ENCODE measurements around the gene ANKS1B.

Gene ANKS1B

DNA sequence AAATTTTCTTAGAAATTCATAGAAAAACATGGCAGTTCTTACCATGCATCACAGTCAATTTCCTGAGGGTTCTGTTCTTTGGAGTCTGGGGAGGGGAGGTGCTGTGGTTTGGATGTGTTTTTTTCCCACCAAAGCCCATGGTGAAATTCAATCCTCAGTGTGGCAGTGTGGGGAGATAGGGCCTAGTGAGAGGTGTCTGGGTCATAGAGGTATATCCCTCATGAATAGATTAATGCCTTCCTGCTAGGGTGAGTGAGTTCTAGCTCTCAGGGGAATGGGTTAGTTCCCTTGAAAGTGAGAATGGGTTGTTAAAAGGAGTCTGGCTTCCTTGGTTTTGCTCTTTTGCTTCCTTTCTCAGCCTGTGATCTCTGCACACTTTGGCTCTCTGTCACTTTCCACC is 1061.9 kb downstream of the ANKS1B start:
- Histone ChIP-seq H3K9me3 (ENCODE audit: insufficient read depth, low read depth, low read length) (no peaks in the 10 kb centered on the region), H3K9me2 (replicated peaks; ENCODE audit: low read depth, low read length) (no peaks in the 10 kb centered on the region), H3K79me2 (ENCODE audit: insufficient read depth, low read length) (no peaks in the 10 kb centered on the region), H2AFZ (ENCODE audit: low read length) (no peak overlapping the region), H3K36me3 (ENCODE audit: insufficient read depth, low read length) (no peaks in the 10 kb centered on the region), H3K4me3 (ENCODE audit: low read length, poor library complexity, severe bottlenecking) (no peak overlapping the region), H3K27me3 (ENCODE audit: insufficient read depth, low read length, poor library complexity, severe bottlenecking) (no peaks in the 10 kb centered on the region), H3F3A (ENCODE audit: low read depth) (no peaks in the 10 kb centered on the region), H3K4me1 (ENCODE audit: insufficient read depth, low read length, poor library complexity, severe bottlenecking) (no peaks in the 10 kb centered on the region), H3K4me2 (ENCODE audit: low read depth, low read length, poor library complexity, severe bottlenecking) (no peak overlapping the region), H4K20me1 (ENCODE audit: insufficient read depth, low read length, poor library complexity, severe bottlenecking) (no peaks in the 10 kb centered on the region), H3K9ac (ENCODE audit: low read depth, low read length, poor library complexity, severe bottlenecking) (no peak overlapping the region)
- no peak for TF ChIP-seq EZH2phosphoT487 (IDR thresholded peaks at IDR 0.05; ENCODE audit: borderline replicate concordance)
- TF ChIP-seq, protein P1, sequence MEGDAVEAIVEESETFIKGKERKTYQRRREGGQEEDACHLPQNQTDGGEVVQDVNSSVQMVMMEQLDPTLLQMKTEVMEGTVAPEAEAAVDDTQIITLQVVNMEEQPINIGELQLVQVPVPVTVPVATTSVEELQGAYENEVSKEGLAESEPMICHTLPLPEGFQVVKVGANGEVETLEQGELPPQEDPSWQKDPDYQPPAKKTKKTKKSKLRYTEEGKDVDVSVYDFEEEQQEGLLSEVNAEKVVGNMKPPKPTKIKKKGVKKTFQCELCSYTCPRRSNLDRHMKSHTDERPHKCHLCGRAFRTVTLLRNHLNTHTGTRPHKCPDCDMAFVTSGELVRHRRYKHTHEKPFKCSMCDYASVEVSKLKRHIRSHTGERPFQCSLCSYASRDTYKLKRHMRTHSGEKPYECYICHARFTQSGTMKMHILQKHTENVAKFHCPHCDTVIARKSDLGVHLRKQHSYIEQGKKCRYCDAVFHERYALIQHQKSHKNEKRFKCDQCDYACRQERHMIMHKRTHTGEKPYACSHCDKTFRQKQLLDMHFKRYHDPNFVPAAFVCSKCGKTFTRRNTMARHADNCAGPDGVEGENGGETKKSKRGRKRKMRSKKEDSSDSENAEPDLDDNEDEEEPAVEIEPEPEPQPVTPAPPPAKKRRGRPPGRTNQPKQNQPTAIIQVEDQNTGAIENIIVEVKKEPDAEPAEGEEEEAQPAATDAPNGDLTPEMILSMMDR (conservative IDR thresholded peaks at IDR 0.05; ENCODE audit: low read length), result no peak

DNA sequence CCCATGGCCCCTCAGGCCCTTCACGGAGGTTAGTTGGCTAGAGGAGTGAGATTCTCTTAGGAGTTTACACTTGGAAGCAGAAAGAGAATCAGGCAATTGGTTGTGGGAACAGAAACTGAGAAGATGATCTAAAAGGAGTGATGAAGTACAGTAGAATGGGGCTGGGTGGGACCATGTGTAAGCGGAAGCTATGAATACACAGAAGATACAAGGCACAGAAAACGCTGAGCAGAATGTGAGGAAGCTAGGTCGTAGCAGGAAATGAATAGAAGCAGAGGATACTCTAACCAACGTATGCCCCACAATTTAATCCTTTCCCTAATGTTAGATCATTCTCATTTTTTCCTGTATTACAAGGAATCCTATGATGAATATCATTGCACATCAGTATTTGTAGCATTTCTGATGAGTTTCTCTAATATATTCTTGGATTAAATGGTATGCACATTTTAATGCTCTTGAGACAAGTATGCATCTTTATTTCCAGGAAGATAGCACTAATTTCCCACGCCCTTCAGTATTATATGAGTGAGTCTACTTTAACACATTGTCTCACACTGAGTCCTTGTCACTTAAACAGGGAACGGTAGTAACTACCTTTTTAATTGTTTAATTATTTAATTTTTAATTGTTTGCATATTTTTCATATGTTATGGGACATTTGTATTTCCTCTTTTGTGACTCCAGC is 1066.4 kb downstream of the ANKS1B start:
- Histone ChIP-seq H3K4me2 (ENCODE audit: low read depth, low read length, poor library complexity, severe bottlenecking) (no peak overlapping the region), H2AFZ (ENCODE audit: low read length) (no peak overlapping the region), H3K9ac (ENCODE audit: low read depth, low read length, poor library complexity, severe bottlenecking) (no peak overlapping the region), H3K9me3 (ENCODE audit: insufficient read depth, low read depth, low read length) (no peaks in the 10 kb centered on the region), H3K27me3 (ENCODE audit: insufficient read depth, low read length, poor library complexity, severe bottlenecking) (no peaks in the 10 kb centered on the region), H3K36me3 (ENCODE audit: insufficient read depth, low read length) (no peaks in the 10 kb centered on the region), H3F3A (ENCODE audit: low read depth) (no peaks in the 10 kb centered on the region), H3K79me2 (ENCODE audit: insufficient read depth, low read length) (no peaks in the 10 kb centered on the region), H4K20me1 (ENCODE audit: insufficient read depth, low read length, poor library complexity, severe bottlenecking) (no peaks in the 10 kb centered on the region), H3K4me1 (ENCODE audit: insufficient read depth, low read length, poor library complexity, severe bottlenecking) (no peaks in the 10 kb centered on the region), H3K4me3 (ENCODE audit: low read length, poor library complexity, severe bottlenecking) (no peak overlapping the region), H3K9me2 (replicated peaks; ENCODE audit: low read depth, low read length) (no peaks in the 10 kb centered on the region)
- TF ChIP-seq, protein P1 (conservative IDR thresholded peaks at IDR 0.05; ENCODE audit: low read length), result no peak
- no peak for TF ChIP-seq EZH2phosphoT487 (IDR thresholded peaks at IDR 0.05; ENCODE audit: borderline replicate concordance)

DNA sequence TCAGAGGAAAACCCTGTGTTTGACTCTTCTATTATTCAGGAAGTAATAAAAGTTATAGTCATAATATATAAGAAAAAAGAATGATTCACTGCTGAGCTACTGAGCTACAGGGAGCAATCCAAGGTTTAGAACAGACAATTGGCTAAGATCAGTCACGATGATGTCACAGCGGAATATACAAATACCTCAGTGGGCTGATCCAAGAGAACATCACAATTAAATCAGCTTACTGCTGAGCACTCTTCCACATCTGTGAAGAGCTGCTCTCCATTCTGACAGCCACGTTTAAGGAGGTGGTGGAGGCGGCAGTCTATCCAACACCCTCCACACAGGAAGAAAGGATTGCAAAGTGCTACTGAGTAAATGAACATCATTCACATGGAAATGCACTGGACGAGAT is 1068.6 kb downstream of the ANKS1B start:
- H3K9ac ChIP-seq (ENCODE audit: low read depth, low read length, poor library complexity, severe bottlenecking), result no peak overlapping the region
- no peaks in the 10 kb centered on the region for H3F3A ChIP-seq (ENCODE audit: low read depth)
- H3K9me2 ChIP-seq (replicated peaks; ENCODE audit: low read depth, low read length), result no peaks in the 10 kb centered on the region
- TF ChIP-seq EZH2phosphoT487 (IDR thresholded peaks at IDR 0.05; ENCODE audit: borderline replicate concordance), result no peak
- TF ChIP-seq, protein P1 (conservative IDR thresholded peaks at IDR 0.05; ENCODE audit: low read length), result no peak
- H3K27me3 ChIP-seq (ENCODE audit: insufficient read depth, low read length, poor library complexity, severe bottlenecking), result no peaks in the 10 kb centered on the region
- H3K79me2 ChIP-seq (ENCODE audit: insufficient read depth, low read length), result no peaks in the 10 kb centered on the region
- no peak overlapping the region for H3K4me3 ChIP-seq (ENCODE audit: low read length, poor library complexity, severe bottlenecking)
- H3K9me3 ChIP-seq (ENCODE audit: insufficient read depth, low read depth, low read length), result no peaks in the 10 kb centered on the region
- H3K4me2 ChIP-seq (ENCODE audit: low read depth, low read length, poor library complexity, severe bottlenecking), result no peak overlapping the region
- H4K20me1 ChIP-seq (ENCODE audit: insufficient read depth, low read length, poor library complexity, severe bottlenecking), result no peaks in the 10 kb centered on the region
- no peak overlapping the region for H2AFZ ChIP-seq (ENCODE audit: low read length)
- H3K4me1 ChIP-seq (ENCODE audit: insufficient read depth, low read length, poor library complexity, severe bottlenecking), result no peaks in the 10 kb centered on the region
- H3K36me3 ChIP-seq (ENCODE audit: insufficient read depth, low read length), result no peaks in the 10 kb centered on the region
